ENCODE measurements around the gene TAB3. TPM values are rescaled to one million over a fixed set of nuclear protein-coding genes. Genes with fewer than 3 reads are reported as not detected.

The TAB3 gene
- total RNA-seq, 4 donors from 2014 or later = 15.6 to 32.9 (median 30.3) TPM

- no peak for DNase-seq (ENCODE audit: low spot score in 2 of 2)
- no peak overlapping the region for H3K4me3 ChIP-seq
- TF ChIP-seq CTCF (IDR thresholded peaks at IDR 0.05) (no peak), POLR2A (IDR thresholded peaks at IDR 0.05) (no peak), EP300 (IDR thresholded peaks at IDR 0.05) (no peak)
- H3K27ac ChIP-seq = no peak overlapping the region
- no peaks in the 10 kb centered on the region for H3K9me3 ChIP-seq
- no peaks in the 10 kb centered on the region for H3K4me1 ChIP-seq
- H3K36me3 ChIP-seq = no peaks in the 10 kb centered on the region
- H3K27me3 ChIP-seq = no peaks in the 10 kb centered on the region
- WGBS, 2 donors = 85 to 92% methylated on average over 6 of the region's 6 CpGs
Measured at GRCh38 chrX:30795981-30796958, 92.8 kb downstream of the TAB3 start.

- no peaks in the 10 kb centered on the region for H3K27me3 ChIP-seq
- H3K9me3 ChIP-seq = no peaks in the 10 kb centered on the region
- no peaks in the 10 kb centered on the region for H3K36me3 ChIP-seq
- no peak overlapping the region for H3K27ac ChIP-seq
- TF ChIP-seq CTCF (IDR thresholded peaks at IDR 0.05) (no peak), EP300 (IDR thresholded peaks at IDR 0.05) (no peak), POLR2A (IDR thresholded peaks at IDR 0.05) (no peak)
- no peak overlapping the region for H3K4me3 ChIP-seq
- H3K4me1 ChIP-seq = no peaks in the 10 kb centered on the region
- WGBS, 2 donors = 74 to 80% methylated on average over 2 of the region's 2 CpGs
- DNase-seq (ENCODE audit: low spot score in 2 of 2) = no peak
Measured at GRCh38 chrX:30794497-30794896, 94.6 kb downstream of the TAB3 start.

DNA sequence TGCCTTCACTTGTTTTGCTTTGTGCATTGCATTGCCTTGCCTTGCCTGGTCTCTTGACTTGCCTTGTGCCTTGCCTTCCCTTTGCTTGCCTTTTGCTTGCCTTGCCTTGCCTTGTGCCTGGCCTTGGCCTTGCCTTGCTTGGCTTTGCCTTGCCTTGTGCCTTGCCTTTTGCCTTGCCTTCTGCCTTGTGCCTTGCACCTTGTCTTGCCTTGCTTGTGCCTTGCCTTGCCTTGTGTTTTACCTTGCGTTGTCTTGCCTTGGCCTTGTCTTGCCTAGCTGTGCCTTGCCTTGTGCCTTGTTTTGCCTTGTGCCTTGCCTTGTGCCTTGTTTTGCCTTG lies 95.3 kb downstream of the TAB3 start:
- TF ChIP-seq POLR2A (IDR thresholded peaks at IDR 0.05) (no peak), EP300 (IDR thresholded peaks at IDR 0.05) (no peak), CTCF (IDR thresholded peaks at IDR 0.05) (no peak)
- Histone ChIP-seq H3K27me3 (no peaks in the 10 kb centered on the region), H3K36me3 (no peaks in the 10 kb centered on the region), H3K9me3 (no peaks in the 10 kb centered on the region), H3K4me3 (no peak overlapping the region), H3K4me1 (no peaks in the 10 kb centered on the region), H3K27ac (no peak overlapping the region)
- WGBS, 2 donors = 94 to 100% methylated on average over 1 of the region's 1 CpG
- DNase-seq (ENCODE audit: low spot score in 2 of 2) = no peak

DNA sequence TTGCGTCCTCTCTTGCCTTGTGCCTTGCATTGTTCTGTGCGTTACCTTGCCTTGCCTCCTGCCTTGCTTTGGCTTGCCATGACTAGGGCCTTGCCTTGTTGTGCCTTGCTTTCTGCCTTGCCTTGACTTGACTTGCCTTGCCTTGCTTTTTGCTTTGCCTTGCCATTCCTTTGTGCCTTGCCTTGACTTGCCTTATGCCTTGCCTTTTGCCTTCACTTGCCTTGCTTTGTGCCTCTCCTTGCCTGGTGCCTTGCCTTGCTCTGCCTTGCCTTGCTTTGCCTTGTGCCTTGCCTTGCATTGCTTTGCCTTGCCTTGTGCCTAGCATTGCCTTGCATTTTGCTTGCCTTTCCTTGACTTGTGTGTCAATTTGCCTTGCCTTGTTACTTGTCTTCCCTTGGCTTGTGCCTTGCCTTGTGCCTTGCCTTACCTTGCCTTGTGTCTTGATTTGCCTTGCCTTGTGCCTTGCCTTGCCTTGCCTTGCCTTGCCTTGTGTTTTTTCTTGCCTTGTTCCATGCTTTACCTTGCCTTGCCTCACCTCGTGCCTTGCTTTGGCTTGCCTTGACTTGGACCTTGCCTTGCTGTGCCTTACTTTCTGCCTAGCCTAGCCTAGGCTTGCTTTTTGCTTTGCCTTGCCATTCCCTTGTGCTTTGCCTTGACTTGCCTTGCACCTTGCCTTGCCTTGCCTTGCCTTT lies 95.8 kb downstream of the TAB3 start:
- Histone ChIP-seq H3K27me3 (no peaks in the 10 kb centered on the region), H3K36me3 (no peaks in the 10 kb centered on the region), H3K4me3 (no peak overlapping the region), H3K27ac (no peak overlapping the region), H3K9me3 (no peaks in the 10 kb centered on the region), H3K4me1 (no peaks in the 10 kb centered on the region)
- TF ChIP-seq POLR2A (IDR thresholded peaks at IDR 0.05) (no peak), CTCF (IDR thresholded peaks at IDR 0.05) (no peak), EP300 (IDR thresholded peaks at IDR 0.05) (no peak)
- WGBS, 2 donors = 83 to 88% methylated on average over 3 of the region's 3 CpGs
- DNase-seq (ENCODE audit: low spot score in 2 of 2) = no peak
